ENCODE measurements around the gene HEATR1.
"Not testable (repeated sequence)": the region's sequence is repeated elsewhere in the genome, so short reads cannot be mapped to it uniquely, and the experiment has no call there.

The HEATR1 gene

DNA sequence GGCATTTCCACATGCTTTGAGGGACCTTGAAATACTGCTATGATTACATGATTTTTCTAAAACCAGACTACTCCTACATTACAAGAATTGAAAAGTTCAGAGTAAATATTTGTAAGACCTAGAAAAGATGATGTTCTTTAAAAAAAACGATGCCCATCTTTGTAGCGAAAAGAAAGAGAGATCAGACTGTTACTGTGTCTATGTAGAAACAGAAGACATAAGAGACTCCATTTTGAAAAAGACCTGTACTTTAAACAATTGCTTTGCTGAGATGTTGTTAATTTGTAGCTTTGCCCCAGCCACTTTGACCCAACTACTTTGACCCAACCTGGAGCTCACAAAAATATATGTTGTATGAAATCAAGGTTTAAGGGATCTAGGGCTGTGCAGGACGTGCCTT, 100.0 kb downstream of the HEATR1 start:
- DNase-seq = not testable (repeated sequence)

DNA sequence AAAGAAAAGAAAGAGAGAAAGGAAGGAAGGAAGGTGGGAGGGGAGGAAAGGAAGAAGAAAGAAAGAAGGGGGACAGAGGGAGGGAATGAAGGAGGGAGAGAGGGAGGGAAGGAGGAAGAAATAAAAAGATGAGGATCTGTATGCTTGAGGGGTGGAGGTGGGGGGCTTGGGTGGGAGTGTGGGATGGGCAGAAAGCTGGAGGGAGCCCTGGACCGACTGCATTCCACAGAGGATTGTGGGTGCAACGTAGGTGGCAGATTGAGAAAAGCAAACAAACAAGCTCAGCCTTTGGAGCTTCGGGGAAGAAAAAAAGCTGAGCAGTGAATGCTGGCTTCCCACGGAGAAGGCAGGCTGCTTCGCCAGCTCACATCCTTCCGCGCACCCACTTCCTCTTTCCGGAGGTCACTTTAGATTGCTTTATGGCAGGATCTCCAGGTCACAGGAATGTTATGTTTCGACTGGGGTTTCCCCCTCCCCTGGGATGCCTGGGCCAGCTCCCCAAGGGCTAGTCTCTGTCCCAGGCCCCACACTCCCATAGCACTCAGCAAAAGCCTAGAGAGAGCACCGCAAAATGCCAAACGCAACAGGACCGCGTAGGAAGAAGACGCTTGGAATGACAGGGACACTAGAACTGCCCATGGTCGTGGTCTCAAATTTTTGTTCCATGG, 101.2 kb downstream of the HEATR1 start:
- no peak for DNase-seq

DNA sequence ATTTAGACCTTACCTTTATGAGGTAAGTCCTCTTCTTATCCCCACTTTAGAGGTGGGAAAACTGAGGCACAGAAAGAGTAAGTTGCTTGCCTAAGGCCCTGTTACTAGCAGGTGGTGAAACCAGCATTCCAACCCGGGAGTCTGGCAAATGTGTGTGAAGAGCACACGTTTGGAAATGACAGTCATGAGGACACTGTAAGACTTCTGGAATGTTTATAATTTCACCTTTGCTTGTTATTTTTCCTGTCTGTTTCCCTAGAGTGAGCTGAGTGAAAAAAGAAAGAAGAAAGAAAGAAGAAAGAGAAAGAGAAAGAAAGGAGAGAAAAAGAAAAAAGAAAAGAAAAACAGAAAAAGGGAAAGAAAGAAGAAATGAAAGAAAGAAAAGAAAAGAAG, 101.7 kb downstream of the HEATR1 start:
- DNase-seq = no peak

- no peak for DNase-seq
Observed at GRCh38 chr1:236501093-236501492, 103.2 kb downstream of the HEATR1 start.

All from NCI-H510A (cell line).